ENCODE data around the gene LIPH. TPM values are rescaled to one million over a fixed set of nuclear protein-coding genes. Genes with fewer than 3 reads are reported as not detected.

Gene LIPH
- total RNA-seq, 1 donor from 2014 or later: not detected

- Mint-ChIP-seq H3K27me3 (peaks cover 4% of the 10 kb centered on the region), H3K36me3 (ENCODE audit: low read depth) (no peaks in the 10 kb centered on the region), H3K4me1 (peaks cover 15% of the 10 kb centered on the region), H3K27ac (no peak overlapping the region), H3K4me3 (no peak overlapping the region), H3K9me3 (no peaks in the 10 kb centered on the region)
- TF ChIP-seq, protein P1, sequence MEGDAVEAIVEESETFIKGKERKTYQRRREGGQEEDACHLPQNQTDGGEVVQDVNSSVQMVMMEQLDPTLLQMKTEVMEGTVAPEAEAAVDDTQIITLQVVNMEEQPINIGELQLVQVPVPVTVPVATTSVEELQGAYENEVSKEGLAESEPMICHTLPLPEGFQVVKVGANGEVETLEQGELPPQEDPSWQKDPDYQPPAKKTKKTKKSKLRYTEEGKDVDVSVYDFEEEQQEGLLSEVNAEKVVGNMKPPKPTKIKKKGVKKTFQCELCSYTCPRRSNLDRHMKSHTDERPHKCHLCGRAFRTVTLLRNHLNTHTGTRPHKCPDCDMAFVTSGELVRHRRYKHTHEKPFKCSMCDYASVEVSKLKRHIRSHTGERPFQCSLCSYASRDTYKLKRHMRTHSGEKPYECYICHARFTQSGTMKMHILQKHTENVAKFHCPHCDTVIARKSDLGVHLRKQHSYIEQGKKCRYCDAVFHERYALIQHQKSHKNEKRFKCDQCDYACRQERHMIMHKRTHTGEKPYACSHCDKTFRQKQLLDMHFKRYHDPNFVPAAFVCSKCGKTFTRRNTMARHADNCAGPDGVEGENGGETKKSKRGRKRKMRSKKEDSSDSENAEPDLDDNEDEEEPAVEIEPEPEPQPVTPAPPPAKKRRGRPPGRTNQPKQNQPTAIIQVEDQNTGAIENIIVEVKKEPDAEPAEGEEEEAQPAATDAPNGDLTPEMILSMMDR (IDR thresholded peaks at IDR 0.05): no peak
- DNase-seq (no peak), ATAC-seq (ENCODE audit: low read depth) (no peak)
- POLR2A ChIA-PET: no interaction called here
- CTCF ChIA-PET: no interaction called here
- intact Hi-C loops (cut with micrococcal nuclease): loop anchor here (5.0 kb wide), 1 partner anchor 203 kb away; no protein-coding TSS in a partner anchor
Observed at GRCh38 chr3:185555101-185555501, 2.7 kb upstream of the LIPH start.

DNA sequence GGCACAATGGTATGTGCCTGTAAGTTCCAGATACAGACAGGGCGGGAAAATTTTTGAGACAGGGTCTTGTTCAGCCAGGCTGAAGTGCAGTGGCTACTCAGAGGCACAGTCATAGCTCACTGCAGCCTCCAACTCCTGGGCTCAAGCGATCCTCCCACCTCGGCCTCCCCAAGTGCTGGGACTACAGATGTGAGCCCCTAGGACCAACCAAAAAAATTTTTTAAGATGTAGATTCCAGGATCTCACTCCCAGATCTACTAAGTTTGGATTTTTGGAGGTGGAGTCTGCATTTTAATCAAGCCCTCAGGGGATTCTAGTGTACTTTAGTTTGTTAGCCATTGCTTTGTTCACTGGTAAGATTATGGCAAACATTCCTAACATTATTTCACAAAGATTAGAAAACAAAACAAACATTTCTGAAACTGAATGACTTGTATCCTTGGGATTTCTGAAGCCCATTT is 2.7 kb downstream of the LIPH start:
- POLR2A ChIA-PET: no interaction called here
- Mint-ChIP-seq H3K9me3 (no peaks in the 10 kb centered on the region), H3K36me3 (ENCODE audit: low read depth) (no peaks in the 10 kb centered on the region), H3K4me1 (peaks cover 5% of the 10 kb centered on the region), H3K27me3 (no peaks in the 10 kb centered on the region), H3K4me3 (no peak overlapping the region), H3K27ac (no peak overlapping the region)
- intact Hi-C loops (cut with micrococcal nuclease): no loop called here
- DNase-seq (no peak), ATAC-seq (ENCODE audit: low read depth) (no peak)
- TF ChIP-seq, protein P1 (IDR thresholded peaks at IDR 0.05): no peak
- CTCF ChIA-PET: no interaction called here

DNA sequence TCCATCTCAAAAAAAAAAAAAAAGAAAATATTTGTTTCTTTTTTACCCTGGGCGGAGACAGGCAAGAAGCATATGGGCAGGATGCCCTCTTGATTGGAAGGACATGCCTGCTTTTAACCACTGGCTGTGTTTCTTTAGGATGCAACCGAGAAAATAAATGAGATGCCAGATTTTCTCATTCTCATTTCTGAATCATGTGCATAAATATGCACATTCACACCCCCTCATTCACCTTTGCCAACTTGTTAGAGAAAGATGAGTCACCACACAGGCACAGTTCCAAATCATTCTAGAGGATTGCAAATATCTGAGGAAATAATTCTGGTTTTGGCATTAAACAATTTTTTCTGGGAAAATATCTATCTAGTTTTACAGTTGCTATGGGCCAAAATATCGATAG is 3.3 kb downstream of the LIPH start:
- Mint-ChIP-seq H3K4me3 (no peak overlapping the region), H3K27me3 (no peaks in the 10 kb centered on the region), H3K27ac (no peak overlapping the region), H3K9me3 (no peaks in the 10 kb centered on the region), H3K36me3 (ENCODE audit: low read depth) (no peaks in the 10 kb centered on the region), H3K4me1 (peaks cover 5% of the 10 kb centered on the region)
- DNase-seq (no peak), ATAC-seq (ENCODE audit: low read depth) (no peak)
- CTCF ChIA-PET: no interaction called here
- intact Hi-C loops (cut with micrococcal nuclease): no loop called here
- TF ChIP-seq, protein P1 (IDR thresholded peaks at IDR 0.05): no peak
- POLR2A ChIA-PET: no interaction called here

GRCh38 chr3:185540695-185541094 is 11.7 kb downstream of the LIPH start:
- no peaks in the 10 kb centered on the region for H3K9me3 Mint-ChIP-seq
- POLR2A ChIA-PET: no interaction called here
- no peak for DNase-seq
- CTCF ChIA-PET: no interaction called here
- H3K27ac Mint-ChIP-seq: no peak overlapping the region
- H3K4me1 Mint-ChIP-seq: peaks cover 11% of the 10 kb centered on the region
- ATAC-seq (ENCODE audit: low read depth): no peak
- no peak overlapping the region for H3K4me3 Mint-ChIP-seq
- no peaks in the 10 kb centered on the region for H3K27me3 Mint-ChIP-seq
- no peaks in the 10 kb centered on the region for H3K36me3 Mint-ChIP-seq (ENCODE audit: low read depth)
- TF ChIP-seq, protein P1 (IDR thresholded peaks at IDR 0.05): no peak
- intact Hi-C loops (cut with micrococcal nuclease): no loop called here

GRCh38 chr3:185539934-185540333 is 12.5 kb downstream of the LIPH start:
- TF ChIP-seq, protein P1 (IDR thresholded peaks at IDR 0.05): no peak
- H3K36me3 Mint-ChIP-seq (ENCODE audit: low read depth): no peaks in the 10 kb centered on the region
- no peak overlapping the region for H3K27ac Mint-ChIP-seq
- POLR2A ChIA-PET: no interaction called here
- ATAC-seq (ENCODE audit: low read depth) (no peak), DNase-seq (no peak)
- CTCF ChIA-PET: no interaction called here
- H3K4me1 Mint-ChIP-seq: peaks cover 11% of the 10 kb centered on the region
- no peaks in the 10 kb centered on the region for H3K9me3 Mint-ChIP-seq
- intact Hi-C loops (cut with micrococcal nuclease): no loop called here
- no peak overlapping the region for H3K4me3 Mint-ChIP-seq
- H3K27me3 Mint-ChIP-seq: no peaks in the 10 kb centered on the region
